Activated CD8-positive, alpha-beta memory T cell treated with anti-CD3 and anti-CD28 coated beads, Interleukin-2, amount 50 U/mL, for 24 hours (primary cell): ENCODE data around the gene ADAP1.

Experiments used
- DNase-seq: peaks from one replicate; pipeline ENCODE4 v3.0.0-alpha.2; 2020; ENCODE audit errors: extremely low read depth

ADAP1 gene

DNA sequence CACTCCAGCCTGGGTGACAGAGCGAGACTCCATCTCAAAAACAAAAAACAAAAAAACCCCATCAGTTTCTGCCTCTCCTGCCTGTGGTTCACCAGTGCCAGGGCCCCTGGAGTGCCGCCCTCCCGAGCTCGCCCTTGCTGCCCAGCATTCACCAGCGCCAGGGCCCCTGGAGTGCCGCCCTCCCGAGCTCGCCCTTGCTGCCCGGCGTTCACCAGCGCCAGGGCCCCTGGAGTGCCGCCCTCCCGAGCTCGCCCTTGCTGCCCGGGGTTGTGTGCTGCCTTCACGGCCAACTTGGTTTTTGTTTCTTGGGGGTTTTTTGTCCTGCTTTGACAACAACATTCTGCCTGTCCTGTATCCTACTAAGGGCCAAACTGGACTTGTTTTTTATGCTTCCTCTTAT is 91.4 kb downstream of the ADAP1 start:
- no peak for DNase-seq

GRCh38 chr7:862157-862556 is 92.3 kb downstream of the ADAP1 start:
- no peak for DNase-seq

GRCh38 chr7:861222-861621 is 93.3 kb downstream of the ADAP1 start:
- DNase-seq, result no peak

DNA sequence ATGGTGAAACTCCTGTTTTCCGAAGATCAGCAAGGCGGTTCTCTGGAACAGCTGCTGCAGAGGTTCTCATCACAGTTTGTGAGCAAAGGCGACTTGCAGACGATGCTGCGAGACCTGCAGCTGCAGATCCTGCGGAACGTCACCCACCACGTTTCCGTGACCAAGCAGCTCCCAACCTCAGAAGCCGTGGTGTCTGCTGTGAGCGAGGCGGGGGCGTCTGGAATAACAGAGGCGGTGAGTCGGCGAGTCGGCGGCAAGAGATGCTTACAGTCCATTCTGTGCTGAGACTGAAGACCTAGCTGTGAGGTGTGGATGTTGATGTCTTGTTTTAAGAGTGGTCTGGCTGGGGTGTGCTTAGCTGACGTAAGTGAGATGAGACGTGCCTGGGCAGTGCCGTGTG is 94.3 kb downstream of the ADAP1 start:
- no peak for DNase-seq

GRCh38 chr7:859359-860030 is 95.0 kb downstream of the ADAP1 start:
- no peak for DNase-seq

DNA sequence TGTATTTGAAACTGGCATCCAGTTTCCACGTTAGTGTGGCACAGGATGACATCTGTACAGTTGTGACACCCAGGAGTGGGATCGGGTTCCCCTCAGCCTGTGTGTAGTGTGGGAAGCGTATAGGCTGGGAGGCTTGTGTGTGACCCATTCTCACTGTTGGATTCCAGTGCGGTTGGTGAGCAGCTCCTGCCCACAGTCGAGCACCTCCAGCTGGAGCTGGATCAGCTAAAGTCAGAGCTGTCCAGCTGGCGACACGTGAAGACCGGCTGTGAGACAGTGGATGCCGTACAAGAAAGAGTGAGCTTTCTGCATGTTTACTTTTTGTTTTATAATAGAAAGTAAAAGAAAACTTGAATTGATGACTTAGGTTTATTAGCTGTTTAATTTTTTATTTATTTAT is 96.8 kb downstream of the ADAP1 start:
- no peak for DNase-seq

DNA sequence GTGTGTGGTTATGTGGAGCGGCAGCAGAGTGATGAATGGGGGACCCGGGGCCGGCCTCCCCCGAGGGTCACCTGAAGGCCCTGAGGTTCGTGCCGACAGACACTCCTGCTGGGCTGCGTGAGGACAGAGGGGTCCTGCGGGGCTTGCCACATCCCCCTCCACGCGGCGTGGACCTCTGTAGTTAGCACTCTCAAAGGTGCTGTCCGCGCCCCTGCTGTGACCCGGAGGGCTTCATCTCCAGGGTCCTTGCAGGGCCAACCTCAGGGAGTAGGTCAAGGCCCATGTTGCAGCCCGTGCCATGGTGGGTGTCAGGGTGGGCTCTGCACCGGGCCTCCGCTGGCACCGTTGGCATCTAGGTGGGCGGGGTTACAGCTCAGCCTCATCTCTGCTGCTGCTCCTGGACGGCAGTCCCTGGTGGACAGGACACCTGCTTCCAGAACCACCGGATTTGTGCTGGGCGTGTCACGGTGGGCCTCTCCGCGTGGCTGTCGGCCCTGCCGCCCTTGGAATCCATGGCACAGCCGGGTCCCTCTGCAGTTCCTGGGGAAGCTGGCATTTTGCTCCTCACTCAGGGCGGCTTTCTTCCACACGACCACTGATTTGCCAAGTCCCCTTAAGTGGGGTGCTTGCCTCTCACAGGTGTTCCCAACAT is 97.9 kb downstream of the ADAP1 start:
- no peak for DNase-seq

DNA sequence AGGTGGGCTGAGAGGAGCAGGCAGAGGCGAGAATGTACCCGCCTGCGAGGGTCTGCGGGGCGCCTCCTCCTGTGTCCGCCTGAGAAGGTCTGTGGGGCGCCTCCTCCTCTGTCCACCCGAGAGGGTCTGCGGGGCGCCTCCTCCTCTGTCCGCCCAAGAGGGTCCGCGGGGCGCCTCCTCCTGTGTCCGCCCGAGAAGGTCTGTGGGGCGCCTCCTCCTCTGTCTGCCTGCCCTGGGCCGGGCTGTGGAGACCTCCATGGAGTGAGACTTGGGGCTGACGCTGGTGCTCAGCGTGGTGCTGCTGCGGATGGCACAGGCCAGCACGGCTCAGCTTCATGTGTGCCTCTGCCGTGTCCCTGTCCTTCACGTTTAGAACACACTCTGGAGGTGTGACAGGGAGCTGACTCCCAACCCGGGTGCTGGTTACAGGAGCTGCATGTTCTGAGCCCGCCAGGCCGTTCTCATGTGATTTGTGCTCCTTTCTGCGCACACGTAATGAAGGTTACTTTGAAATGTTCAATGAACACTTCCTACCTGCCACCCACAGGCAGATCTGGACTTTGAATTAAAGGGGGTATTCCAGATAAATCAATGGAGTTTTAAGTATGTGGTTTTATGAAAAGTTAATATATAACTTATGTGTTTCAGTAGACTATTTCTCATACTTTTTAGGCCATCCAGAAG is 98.7 kb downstream of the ADAP1 start:
- DNase-seq, result no peak

GRCh38 chr7:854118-854775 is 100.2 kb downstream of the ADAP1 start:
- DNase-seq, result no peak

- no peak for DNase-seq
Measured at GRCh38 chr7:853366-854117, 100.9 kb downstream of the ADAP1 start.

- no peak for DNase-seq
Measured at GRCh38 chr7:851204-851603, 103.3 kb downstream of the ADAP1 start.

- no peak for DNase-seq
Measured at GRCh38 chr7:849781-850180, 104.7 kb downstream of the ADAP1 start.

DNA sequence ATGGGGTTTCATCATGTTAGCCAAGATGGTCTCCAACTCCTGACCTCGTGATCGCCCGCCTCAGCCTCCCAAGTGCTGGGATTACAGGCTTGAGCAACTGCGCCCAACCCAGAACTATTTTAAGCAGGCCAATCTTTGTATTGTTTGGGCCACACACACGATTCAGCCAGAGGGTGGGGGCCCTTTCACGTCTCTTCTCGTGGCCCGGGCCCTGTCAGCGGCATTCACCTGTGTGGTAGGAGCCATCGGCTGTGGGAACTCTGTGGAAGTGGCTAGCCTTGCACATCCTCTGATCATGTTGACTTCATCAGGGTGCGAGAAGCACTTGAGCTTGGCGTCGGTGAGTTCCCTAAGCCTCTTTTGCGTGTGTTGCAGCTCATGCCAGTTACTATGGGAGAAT is 105.3 kb downstream of the ADAP1 start:
- no peak for DNase-seq
